ENCODE measurements around the gene FAM174C. TPM values are rescaled to one million over a fixed set of nuclear protein-coding genes. Genes with fewer than 3 reads are reported as not detected.

FAM174C gene
- total RNA-seq, 1 donor from 2014 or later = 22.7 TPM

DNA sequence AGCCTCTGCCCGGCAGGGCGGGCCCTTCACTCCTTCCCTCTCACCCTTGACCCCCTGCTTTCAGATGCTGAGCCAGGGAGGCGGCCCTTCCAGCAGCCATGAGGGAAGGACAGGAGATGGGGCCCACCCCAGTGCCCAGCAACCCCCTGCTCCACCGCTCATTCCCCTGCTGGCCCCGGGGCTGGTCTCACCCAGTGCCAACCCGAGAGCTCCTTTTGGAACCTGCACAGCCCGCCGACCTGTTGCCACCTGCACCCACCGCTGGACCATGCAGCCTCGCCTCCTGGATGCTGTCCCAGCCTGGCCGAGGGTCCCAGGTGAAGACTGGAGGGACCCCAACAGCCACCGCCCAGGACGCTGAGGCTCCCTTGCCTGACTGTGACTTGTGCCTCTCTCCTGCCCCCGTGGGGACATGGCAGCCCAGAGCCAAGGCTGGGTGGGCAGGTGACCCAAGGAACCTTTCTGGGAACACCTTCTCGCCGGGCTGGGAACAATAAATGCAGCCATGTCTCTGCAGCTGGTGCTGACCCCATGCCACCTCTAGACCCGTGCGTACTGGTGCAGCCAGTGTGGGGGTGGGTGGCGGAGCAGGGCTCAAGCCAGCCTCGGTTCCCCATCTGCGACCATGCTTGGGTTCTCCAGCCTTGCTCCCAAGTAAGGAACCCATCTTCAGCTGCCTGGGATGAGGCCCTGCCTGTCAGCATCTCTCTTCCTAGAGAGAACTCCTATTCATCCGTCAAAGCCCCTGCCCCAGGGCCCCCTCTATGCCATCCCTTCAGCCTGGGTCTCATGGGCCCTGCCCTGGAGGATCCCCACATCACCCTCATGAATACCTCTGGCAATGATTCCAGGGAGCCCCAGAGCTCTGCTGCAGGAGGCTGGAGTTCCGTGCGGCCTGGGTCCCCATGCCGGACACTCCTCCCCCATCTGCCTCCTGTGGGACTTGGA is 3.7 kb downstream of the FAM174C start:
- Mint-ChIP-seq H3K9me3 (ENCODE audit: unreplicated experiment) (no peaks in the 10 kb centered on the region), H3K4me3 (ENCODE audit: unreplicated experiment) (no peak overlapping the region)

DNA sequence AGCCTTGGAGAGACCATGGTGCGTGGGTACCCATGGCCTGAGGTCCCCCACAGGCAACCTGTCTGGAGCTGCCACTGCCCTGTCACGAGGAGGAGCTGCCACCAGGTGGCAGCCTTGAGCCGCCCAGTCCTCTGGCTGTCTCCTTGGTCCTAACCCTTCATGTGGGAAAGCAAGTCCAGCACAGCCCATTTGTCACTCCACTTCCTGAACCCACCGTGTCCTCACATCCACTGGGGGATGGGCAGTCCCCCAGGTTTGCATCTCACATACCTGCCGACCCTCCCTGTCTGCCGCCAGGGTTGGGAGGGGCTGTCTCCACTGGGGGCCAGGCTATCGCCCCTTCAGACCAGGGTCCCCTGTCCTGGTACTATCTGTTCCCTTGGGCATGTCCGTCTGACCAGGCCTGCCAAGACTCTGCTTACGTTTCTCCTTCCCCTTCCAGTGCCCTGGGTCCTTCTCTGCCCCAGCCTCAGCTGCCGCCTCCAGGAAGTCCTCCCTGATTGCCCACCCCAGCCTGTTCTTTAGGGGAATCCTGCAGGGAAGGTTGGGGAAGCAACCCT is 4.5 kb downstream of the FAM174C start:
- DNase-seq (ENCODE audit: low spot score) = peak; percentile 92
- peaks cover 14% of the 10 kb centered on the region for H3K27me3 Mint-ChIP-seq (ENCODE audit: unreplicated experiment)
- H3K4me1 Mint-ChIP-seq (ENCODE audit: unreplicated experiment) = peaks cover 2% of the 10 kb centered on the region
- H3K36me3 Mint-ChIP-seq (ENCODE audit: low read depth, unreplicated experiment) = no peaks in the 10 kb centered on the region
- no peaks in the 10 kb centered on the region for H3K9me3 Mint-ChIP-seq (ENCODE audit: unreplicated experiment)
- no peak overlapping the region for H3K27ac Mint-ChIP-seq (ENCODE audit: unreplicated experiment)
- no peak overlapping the region for H3K4me3 Mint-ChIP-seq (ENCODE audit: unreplicated experiment)
- peak; percentile 80 for TF ChIP-seq CTCF (IDR thresholded peaks at IDR 0.05; ENCODE audit: unreplicated experiment)

More for the DNA sequence above, 3.7 kb downstream of the FAM174C start:
- Mint-ChIP-seq H3K27me3 (ENCODE audit: unreplicated experiment) (peaks cover 7% of the 10 kb centered on the region), H3K4me1 (ENCODE audit: unreplicated experiment) (peaks cover 4% of the 10 kb centered on the region), H3K36me3 (ENCODE audit: low read depth, unreplicated experiment) (peaks cover 1% of the 10 kb centered on the region), H3K27ac (ENCODE audit: unreplicated experiment) (no peak overlapping the region)
- no peak for TF ChIP-seq CTCF (IDR thresholded peaks at IDR 0.05; ENCODE audit: unreplicated experiment)
- no peak for DNase-seq (ENCODE audit: low spot score)

GRCh38 chr19:1280636-1281568 is 5.6 kb downstream of the FAM174C start:
- no peak for DNase-seq (ENCODE audit: low spot score)
- Mint-ChIP-seq H3K27ac (ENCODE audit: unreplicated experiment) (no peak overlapping the region), H3K27me3 (ENCODE audit: unreplicated experiment) (peaks cover 17% of the 10 kb centered on the region), H3K4me1 (ENCODE audit: unreplicated experiment) (peaks cover 2% of the 10 kb centered on the region), H3K4me3 (ENCODE audit: unreplicated experiment) (peak overlapping the region; percentile 33), H3K9me3 (ENCODE audit: unreplicated experiment) (no peaks in the 10 kb centered on the region), H3K36me3 (ENCODE audit: low read depth, unreplicated experiment) (no peaks in the 10 kb centered on the region)
- no peak for TF ChIP-seq CTCF (IDR thresholded peaks at IDR 0.05; ENCODE audit: unreplicated experiment)

DNA sequence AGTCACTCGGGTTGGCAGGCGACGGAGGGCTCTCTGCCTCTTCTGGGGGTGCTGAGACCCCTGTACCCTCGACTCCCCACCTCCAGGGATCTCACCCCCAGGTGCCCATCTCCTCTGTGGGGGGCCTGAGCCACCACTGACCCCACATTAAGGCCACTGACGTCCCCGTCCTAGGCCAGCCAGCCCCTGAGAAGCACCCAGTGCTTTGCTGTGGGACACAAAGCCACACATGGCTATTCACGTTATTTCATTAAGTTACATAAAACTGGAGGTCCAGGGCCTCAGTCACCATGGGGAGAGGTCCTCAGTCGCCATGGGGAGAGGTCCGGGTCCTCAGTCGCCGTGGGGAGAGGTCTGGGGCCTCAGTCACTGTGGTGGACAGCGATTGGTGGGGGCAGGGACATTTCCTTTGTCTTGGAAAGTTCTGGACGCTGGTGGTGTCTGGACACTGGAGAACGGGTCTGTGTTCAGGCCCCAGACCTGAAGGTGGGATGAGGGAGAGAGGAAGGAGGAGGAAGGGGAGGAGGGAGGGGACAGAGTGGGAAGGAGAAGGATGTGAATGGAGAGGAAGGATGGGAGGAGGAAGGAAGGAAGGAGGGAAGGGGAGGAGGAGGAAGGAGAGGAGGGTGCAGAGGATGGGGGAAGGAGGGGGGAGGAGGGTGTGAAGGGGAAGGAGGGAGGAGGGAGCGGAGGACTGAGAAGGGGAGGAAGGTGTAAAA is 6.4 kb downstream of the FAM174C start:
- no peak for DNase-seq (ENCODE audit: low spot score)
- H3K4me3 Mint-ChIP-seq (ENCODE audit: unreplicated experiment) = no peak overlapping the region
- H3K9me3 Mint-ChIP-seq (ENCODE audit: unreplicated experiment) = no peaks in the 10 kb centered on the region
- peaks cover 17% of the 10 kb centered on the region for H3K27me3 Mint-ChIP-seq (ENCODE audit: unreplicated experiment)
- H3K36me3 Mint-ChIP-seq (ENCODE audit: low read depth, unreplicated experiment) = no peaks in the 10 kb centered on the region
- H3K4me1 Mint-ChIP-seq (ENCODE audit: unreplicated experiment) = peaks cover 2% of the 10 kb centered on the region
- H3K27ac Mint-ChIP-seq (ENCODE audit: unreplicated experiment) = no peak overlapping the region
- no peak for TF ChIP-seq CTCF (IDR thresholded peaks at IDR 0.05; ENCODE audit: unreplicated experiment)
